Superior temporal gyrus (tissue), 1 donor: ENCODE results near the gene OPRPN.

Experiments used
- DNase-seq: peaks from one replicate; pipeline ENCODE4 v3.0.0-alpha.2; 2016; ENCODE audit errors: extremely low spot score

The OPRPN gene

DNA sequence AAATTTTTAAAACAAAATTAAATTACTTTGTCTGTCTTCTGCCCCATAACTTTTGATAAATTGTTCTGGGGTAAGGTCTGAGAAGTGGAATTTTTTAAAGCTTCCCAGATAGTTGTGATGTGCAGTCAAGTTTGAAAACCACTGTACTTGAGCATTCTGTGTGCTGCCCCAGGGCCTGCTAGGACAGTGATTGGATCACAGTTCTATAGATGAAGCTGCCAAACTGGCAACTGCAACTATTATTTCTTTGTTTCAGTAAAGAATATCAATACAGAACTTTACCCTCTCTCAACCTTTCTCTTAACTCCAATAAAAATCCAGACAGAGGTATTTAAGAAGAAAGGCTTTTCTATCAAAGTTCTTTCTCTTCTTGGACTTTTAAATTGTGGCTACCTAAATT is at the start of gene OPRPN:
OPRPN (plus strand) TSS at position 361 of the 400 bp plus-strand sequence. CDS start 1,346 bp downstream, outside the sequence.
- DNase-seq = no peak

- DNase-seq = no peak
Measured at GRCh38 chr4:70356185-70356584, 41.6 kb upstream of the OPRPN start.

- DNase-seq = no peak
Measured at GRCh38 chr4:70359115-70359661, 38.6 kb upstream of the OPRPN start.

- DNase-seq = no peak
Measured at GRCh38 chr4:70360460-70360859, 37.3 kb upstream of the OPRPN start, which contains the start of gene SMR3A. SMR3A (plus strand) TSS chr4:70360760; CDS start chr4:70362116, 1,356 bp downstream.

DNA sequence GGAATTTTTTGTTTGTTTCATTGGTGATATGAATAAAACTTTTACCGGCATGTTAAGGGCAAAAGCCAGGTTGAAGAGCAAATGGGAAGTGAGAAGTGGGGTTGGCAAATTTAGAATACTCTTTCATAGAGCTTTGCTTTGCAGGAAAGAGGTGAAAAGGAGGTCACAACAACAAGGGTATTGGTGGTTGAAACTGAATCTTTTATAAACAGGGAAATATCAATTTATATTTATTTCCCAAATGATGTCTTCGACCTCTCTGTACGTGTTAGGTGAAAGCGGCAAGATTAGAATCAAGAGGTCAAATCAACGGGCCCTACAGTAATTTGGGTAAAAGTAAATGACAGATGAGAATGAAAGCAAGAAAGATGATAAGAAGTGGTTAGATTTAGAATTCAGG is 33.7 kb upstream of the OPRPN start:
- no peak for DNase-seq

GRCh38 chr4:70365479-70365878 is 32.3 kb upstream of the OPRPN start:
- DNase-seq = no peak

GRCh38 chr4:70367813-70368212 is 29.9 kb upstream of the OPRPN start:
- DNase-seq = no peak

DNA sequence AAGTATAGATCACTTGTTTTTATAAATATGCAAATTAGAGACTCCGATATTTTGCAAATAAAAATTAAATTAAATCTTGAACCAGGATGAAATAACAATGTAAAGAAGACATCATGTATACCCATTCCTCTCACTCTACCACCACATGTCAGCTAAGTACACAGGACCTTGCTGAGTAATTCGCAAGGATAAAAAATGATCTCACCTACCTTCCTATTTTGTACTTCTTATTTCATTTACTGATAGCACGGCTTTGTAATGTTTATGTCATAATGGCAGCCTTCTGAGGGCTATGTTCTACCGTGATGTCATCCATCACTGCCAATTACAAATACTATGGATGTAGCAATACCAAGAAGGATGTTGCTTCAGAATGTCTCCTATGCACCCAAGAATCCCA is 25.8 kb upstream of the OPRPN start:
- DNase-seq = no peak

DNA sequence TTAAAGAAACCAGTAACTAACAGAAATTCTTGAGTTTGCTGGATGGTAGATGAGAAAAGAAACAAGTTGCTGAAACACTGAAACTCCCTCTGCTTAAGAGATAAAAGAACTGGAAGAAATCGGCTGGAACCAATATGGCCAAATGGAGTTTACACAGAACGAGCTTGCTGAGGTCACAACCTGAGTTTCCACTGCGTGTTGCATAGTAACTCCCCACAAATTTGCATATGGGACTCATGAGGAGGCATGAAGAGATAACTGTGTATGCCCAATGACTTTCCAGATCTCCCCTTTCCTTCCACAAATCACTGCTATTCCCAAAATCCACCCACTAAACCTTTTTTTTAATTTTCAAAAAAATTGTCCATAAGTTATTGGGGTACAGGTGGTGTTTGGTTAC is 25.0 kb upstream of the OPRPN start:
- DNase-seq = no peak

DNA sequence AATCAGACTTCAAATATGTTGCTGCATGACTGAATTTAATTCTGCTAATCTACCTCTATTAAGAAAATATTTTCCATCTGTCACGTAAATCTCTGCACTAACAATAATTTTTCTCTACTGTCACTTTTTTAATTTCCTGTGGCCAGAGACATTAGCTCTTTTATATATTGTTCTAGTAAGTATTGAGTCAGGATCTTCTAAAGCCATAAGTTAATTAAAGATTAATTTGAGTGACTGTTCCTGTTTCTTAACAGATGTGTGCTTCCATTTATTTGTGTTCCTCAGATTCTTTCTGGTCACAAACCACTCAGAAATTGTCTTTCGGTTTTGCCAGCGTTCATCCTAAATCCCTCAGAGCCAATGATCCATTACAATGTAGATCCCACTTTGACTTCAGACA is 17.2 kb upstream of the OPRPN start:
- DNase-seq = no peak

- no peak for DNase-seq
Measured at GRCh38 chr4:70382691-70383181, 15.0 kb upstream of the OPRPN start, which contains the start of gene SMR3B. SMR3B (plus strand) TSS chr4:70383131; CDS start chr4:70384511, 1,380 bp downstream.

- no peak for DNase-seq
Measured at GRCh38 chr4:70392057-70392776, 5.5 kb upstream of the OPRPN start.

GRCh38 chr4:70399319-70399718 is 1.6 kb downstream of the OPRPN start:
- DNase-seq = no peak

DNA sequence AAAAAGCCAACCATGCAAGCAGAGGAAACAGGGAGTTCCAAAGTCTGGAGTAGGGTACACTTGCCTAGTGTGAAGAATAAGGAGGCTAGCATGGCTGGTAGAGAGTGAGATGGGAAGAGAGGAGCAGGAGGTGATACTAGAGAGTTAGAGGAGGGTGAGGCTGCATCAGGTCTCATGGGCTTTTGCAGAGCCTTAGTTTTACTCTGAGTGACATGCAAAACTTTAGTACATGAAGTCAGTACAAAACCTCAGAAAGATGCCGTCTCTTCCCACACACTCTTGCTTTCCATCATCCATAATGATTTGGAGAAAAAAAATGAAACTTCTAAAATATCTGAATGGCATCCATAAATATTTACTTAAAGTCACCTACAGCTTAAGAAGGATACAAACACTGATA is 5.0 kb downstream of the OPRPN start:
- no peak for DNase-seq

- no peak for DNase-seq
Measured at GRCh38 chr4:70405765-70406164, 8.0 kb downstream of the OPRPN start.

GRCh38 chr4:70425306-70425705 is 27.6 kb downstream of the OPRPN start:
- no peak for DNase-seq

DNA sequence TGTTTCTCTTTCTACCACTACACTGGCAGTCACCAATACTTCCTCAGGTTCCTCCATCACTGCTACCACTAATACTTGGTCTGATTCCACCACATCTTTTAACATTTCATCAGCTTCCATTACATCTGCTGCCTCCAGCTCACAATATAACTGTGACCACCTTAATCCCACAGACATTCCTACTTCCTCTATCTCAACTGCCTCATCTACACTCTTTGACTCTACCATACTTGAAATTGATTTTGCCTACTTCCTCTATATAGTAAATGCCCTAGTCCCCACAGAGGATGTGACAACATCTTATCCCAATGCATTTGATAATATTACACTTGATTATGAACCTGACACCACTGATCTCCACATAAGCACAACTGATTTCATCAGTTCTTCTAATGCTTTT is 29.0 kb downstream of the OPRPN start:
- DNase-seq = no peak

GRCh38 chr4:70437197-70437596 is 39.5 kb downstream of the OPRPN start:
- no peak for DNase-seq

GRCh38 chr4:70442474-70442873 is 44.7 kb downstream of the OPRPN start:
- DNase-seq = no peak

DNA sequence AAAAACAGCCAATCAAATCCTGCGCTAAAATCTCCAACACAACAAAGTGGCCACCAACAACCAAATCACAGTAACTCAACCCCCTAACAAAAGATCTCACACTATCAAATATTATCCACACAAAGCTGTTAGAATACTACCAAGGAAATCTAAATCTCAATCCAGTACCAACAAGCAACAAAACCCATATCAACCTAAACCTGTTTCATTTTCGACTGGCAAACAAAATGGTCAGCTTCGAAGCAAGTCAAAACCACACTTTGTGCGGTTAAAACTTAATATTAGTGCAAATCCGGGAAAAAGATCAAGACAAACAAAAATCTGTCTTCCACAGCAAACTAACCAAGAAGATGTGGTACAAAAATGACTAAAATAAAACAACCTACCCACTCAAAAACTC is 45.6 kb downstream of the OPRPN start:
- DNase-seq = no peak

GRCh38 chr4:70449220-70449619 is 51.5 kb downstream of the OPRPN start:
- no peak for DNase-seq

DNA sequence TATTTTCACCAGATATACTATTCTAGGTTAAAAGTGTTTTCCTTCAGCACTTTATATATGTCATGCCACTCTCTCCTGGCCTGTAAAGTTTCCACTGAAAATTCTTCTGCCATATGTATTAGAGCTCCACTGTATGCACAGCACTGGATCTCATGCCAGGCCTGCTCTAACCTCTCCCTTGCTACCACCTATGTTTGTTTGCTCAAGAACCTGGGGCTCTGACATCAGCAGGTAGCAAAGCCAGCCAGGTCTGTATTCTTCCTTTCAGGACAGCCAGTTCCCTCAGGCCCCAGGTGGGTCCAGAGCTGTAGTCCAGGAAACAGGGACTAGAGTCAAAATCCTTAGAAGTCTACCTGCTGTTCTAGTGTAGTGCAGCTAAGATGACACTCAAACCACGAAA is 55.2 kb downstream of the OPRPN start:
- no peak for DNase-seq
